K562 (cell line): ENCODE data around the gene CRB2. TPM values are rescaled to one million over a fixed set of nuclear protein-coding genes. Genes with fewer than 3 reads are reported as not detected.

Experiments used
- BMI1 ChIP-seq: fragments of 150-350 bp; IDR thresholded peaks from 2 replicates; pipeline ENCODE4 v1.6.1; 2014; ENCODE audit warnings: low read length
- CBFA2T2 ChIP-seq: fragments of 450-650 bp; conservative IDR thresholded peaks from 2 replicates; pipeline ENCODE4 v1.6.1; 2017; ENCODE audit warnings: mild to moderate bottlenecking
- CBX8 ChIP-seq: fragments of 200-600 bp; sonication (generic); IDR thresholded peaks from 2 replicates; pipeline ENCODE4 v1.6.1; 2012; ENCODE audit warnings: borderline replicate concordance, mixed run types, low read depth, mild to moderate bottlenecking, moderate library complexity, mixed read lengths, low read length, control low read depth, inconsistent platforms; ENCODE audit not compliant: poor library complexity, severe bottlenecking; ENCODE audit errors: extremely low read depth
- CREM ChIP-seq: IDR thresholded peaks from 2 replicates; pipeline ENCODE4 v1.6.1; 2014; ENCODE audit warnings: antibody characterized with exemption, low read depth
- HDAC1 ChIP-seq, 2 experiments: fragments of 450-650 bp; IDR thresholded peaks; 2 replicates each; pipeline ENCODE4 v1.6.1; 2016 to 2017; ENCODE audit warnings: inconsistent platforms in 1 of 2, mild to moderate bottlenecking in 1 of 2, moderate library complexity in 1 of 2
- JUNB ChIP-seq: fragments of 450-650 bp; formaldehyde crosslinking; conservative IDR thresholded peaks from 2 replicates; pipeline ENCODE4 v1.4.0; 2020; ENCODE audit warnings: mild to moderate bottlenecking
- KLF6 ChIP-seq: fragments of 250-450 bp; sonication (Bioruptor Pico); IDR thresholded peaks from 2 replicates; pipeline ENCODE4 v1.4.0; 2020; ENCODE audit warnings: mild to moderate bottlenecking, moderate library complexity, borderline replicate concordance
- L3MBTL2 ChIP-seq: fragments of 450-650 bp; IDR thresholded peaks from 2 replicates; pipeline ENCODE4 v1.6.1; 2016; ENCODE audit warnings: mild to moderate bottlenecking, moderate library complexity
- NFIX ChIP-seq: fragments of 250-450 bp; sonication (Bioruptor Pico); IDR thresholded peaks from 2 replicates; pipeline ENCODE4 v1.4.0; 2020; ENCODE audit warnings: low read depth, mild to moderate bottlenecking, moderate library complexity
- PPARD ChIP-seq: fragments of 250-450 bp; sonication (Bioruptor Pico); IDR thresholded peaks from 2 replicates; pipeline ENCODE4 v1.8.0; 2022; ENCODE audit warnings: inconsistent platforms, mild to moderate bottlenecking, moderate library complexity
- ZBTB17 ChIP-seq: fragments of 450-650 bp; formaldehyde crosslinking; IDR thresholded peaks from 2 replicates; pipeline ENCODE4 v1.4.0; 2020; ENCODE audit warnings: mild to moderate bottlenecking
- ZBTB8A ChIP-seq: fragments of 450-650 bp; IDR thresholded peaks from 2 replicates; pipeline ENCODE4 v1.6.1; 2018; ENCODE audit warnings: mild to moderate bottlenecking, moderate library complexity; ENCODE audit not compliant: partially characterized antibody
- ZFP30 ChIP-seq: fragments of 250-450 bp; sonication (Bioruptor Pico); IDR thresholded peaks from 2 replicates; pipeline ENCODE4 v1.8.0; 2022; ENCODE audit warnings: moderate library complexity, mild to moderate bottlenecking, inconsistent platforms, borderline replicate concordance
- ZKSCAN3 ChIP-seq: fragments of 250-450 bp; sonication (Bioruptor Pico); IDR thresholded peaks from 2 replicates; pipeline ENCODE4 v1.4.0; 2020
- ZNF217 ChIP-seq: sonication (generic); formaldehyde crosslinking; IDR thresholded peaks from 2 replicates; pipeline ENCODE4 v1.8.0; 2022; ENCODE audit warnings: mild to moderate bottlenecking, missing genetic modification reagents
- ZNF274 ChIP-seq: IDR thresholded peaks from 2 replicates; pipeline ENCODE4 v1.6.1; 2011; ENCODE audit warnings: low read depth, mild to moderate bottlenecking, low read length, moderate library complexity, borderline replicate concordance
- polyA plus RNA-seq, 8 experiments: library from polyadenylated mRNA; depleted of rRNA in 4 of 8; stranded (reverse) in 5 of 8; unstranded in 3 of 8; fragments of >200 nt; fragmentation: Nextera tagmentation in 2 of 8; fragmentation: Illumina TruSeq in 1 of 8; extraction: Ambion mirVana in 2 of 8; extraction: Trizol in 1 of 8; gene quantifications; 2 replicates each; pipeline versions ENCODE4 v1.2.1 to v1.2.3, GENCODE V29; 2011 to 2014; ENCODE audit warnings: inconsistent platforms in 1 of 8, missing spikeins in 1 of 8
- total RNA-seq, 7 experiments: library from RNA; depleted of rRNA in 6 of 7; stranded (reverse); fragments of >200 nt in 6 of 7; fragmentation: Illumina TruSeq in 2 of 7; extraction: Trizol in 2 of 7; gene quantifications; 2 replicates each; pipeline versions ENCODE4 v1.2.1 to v1.2.3, GENCODE V29; 2011 to 2021; ENCODE audit warnings: low replicate concordance in 1 of 7
- TF ChIP-seq, protein P1 (sequence below), 2 experiments: IDR thresholded peaks in 1 of 2; conservative IDR thresholded peaks in 1 of 2; 2 replicates each; pipeline ENCODE4 v1.6.1; 2016; ENCODE audit warnings: low read depth in 2 of 2, mild to moderate bottlenecking in 1 of 2, missing compliant biosample characterization in 1 of 2, missing genetic modification characterization in 1 of 2, moderate library complexity in 1 of 2
- TF ChIP-seq, protein P2 (sequence below): fragments of 250-450 bp; sonication (Bioruptor Pico); IDR thresholded peaks from 2 replicates; pipeline ENCODE4 v1.5.0; 2022; ENCODE audit warnings: mild to moderate bottlenecking
- TF ChIP-seq, protein P3 (sequence below): fragments of 450-650 bp; formaldehyde crosslinking; IDR thresholded peaks from 2 replicates; pipeline ENCODE4 v1.4.0; 2020; ENCODE audit warnings: mild to moderate bottlenecking, moderate library complexity
- TF ChIP-seq, protein P4 (sequence below): fragments of 250-450 bp; sonication (Bioruptor Pico); IDR thresholded peaks from 2 replicates; pipeline ENCODE4 v1.9.0; 2021; ENCODE audit warnings: mild to moderate bottlenecking

The CRB2 gene
- total and polyA plus RNA-seq, 9 of the 15 experiments (the other 6 are each of a cell fraction or from before 2014, with no cell fraction given): 0.13 to 1.2 (median 0.25) TPM; not detected in 2

DNA sequence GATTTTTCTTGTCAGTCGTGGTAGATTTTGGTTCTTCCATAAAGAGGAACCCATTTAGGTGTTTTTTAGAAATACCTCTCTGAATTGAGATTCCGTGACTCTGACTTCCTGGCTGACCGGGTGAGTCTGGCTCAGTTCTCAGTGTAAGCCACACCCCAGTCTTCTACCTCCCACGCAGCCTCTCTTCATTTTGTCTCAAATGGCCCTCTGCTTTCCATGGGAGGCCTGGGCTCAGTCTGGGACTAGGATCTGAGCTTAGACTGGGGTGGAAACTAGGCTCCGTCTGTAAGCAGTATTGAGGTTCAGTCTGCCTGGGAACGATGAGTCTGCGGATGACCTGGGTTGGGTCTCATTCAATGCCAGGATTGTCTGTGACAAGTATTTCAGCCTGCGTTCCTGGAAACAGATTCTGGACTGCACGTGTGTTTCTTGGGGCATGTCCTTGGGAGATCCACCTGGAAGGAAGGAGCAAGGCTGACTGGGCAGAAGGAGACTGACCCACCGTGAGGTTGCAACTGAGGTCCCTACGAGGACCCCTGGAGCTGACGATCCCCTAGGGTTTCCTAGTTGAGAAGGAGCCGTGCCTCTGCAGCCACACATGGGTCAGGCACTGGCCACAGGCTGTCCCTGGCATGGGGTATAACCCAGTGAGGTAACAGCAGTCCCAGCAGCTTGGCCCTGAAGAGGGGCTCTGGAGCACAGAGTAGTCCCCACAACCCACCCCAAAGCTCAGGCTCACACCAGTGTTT, 12.4 kb upstream of the CRB2 start (continued):
- TF ChIP-seq, protein P1, sequence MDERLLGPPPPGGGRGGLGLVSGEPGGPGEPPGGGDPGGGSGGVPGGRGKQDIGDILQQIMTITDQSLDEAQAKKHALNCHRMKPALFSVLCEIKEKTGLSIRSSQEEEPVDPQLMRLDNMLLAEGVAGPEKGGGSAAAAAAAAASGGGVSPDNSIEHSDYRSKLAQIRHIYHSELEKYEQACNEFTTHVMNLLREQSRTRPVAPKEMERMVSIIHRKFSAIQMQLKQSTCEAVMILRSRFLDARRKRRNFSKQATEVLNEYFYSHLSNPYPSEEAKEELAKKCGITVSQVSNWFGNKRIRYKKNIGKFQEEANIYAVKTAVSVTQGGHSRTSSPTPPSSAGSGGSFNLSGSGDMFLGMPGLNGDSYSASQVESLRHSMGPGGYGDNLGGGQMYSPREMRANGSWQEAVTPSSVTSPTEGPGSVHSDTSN (CRISPR knock-in tag; IDR thresholded peaks at IDR 0.05; ENCODE audit: low read depth): no peak
- TF ChIP-seq, protein P1 (tag; conservative IDR thresholded peaks at IDR 0.05; ENCODE audit: low read depth): no peak
- TF ChIP-seq ZFP30 (CRISPR knock-in tag) (no peak), L3MBTL2 (0 out of 2 replicates have a peak, but pooled peaks have one; percentile 31), KLF6 (CRISPR knock-in tag) (peak; percentile 33; the same call in 1 of the 2 replicates), HDAC1 (IDR thresholded peaks at IDR 0.05) (peak in 1 of 2 experiments; percentile 34; a peak in 1 of 4 replicates), ZBTB17 (CRISPR knock-in tag) (no peak), CBX8 (no peak), PPARD (no peak), CREM (peak; percentile 48), ZKSCAN3 (CRISPR knock-in tag) (no peak), ZNF217 (CRISPR knock-in tag) (no peak), BMI1 (no peak), CBFA2T2 (no peak), ZNF274 (no peak), JUNB (CRISPR knock-in tag) (no peak), NFIX (no peak), ZBTB8A (no peak)
- TF ChIP-seq, protein P2, sequence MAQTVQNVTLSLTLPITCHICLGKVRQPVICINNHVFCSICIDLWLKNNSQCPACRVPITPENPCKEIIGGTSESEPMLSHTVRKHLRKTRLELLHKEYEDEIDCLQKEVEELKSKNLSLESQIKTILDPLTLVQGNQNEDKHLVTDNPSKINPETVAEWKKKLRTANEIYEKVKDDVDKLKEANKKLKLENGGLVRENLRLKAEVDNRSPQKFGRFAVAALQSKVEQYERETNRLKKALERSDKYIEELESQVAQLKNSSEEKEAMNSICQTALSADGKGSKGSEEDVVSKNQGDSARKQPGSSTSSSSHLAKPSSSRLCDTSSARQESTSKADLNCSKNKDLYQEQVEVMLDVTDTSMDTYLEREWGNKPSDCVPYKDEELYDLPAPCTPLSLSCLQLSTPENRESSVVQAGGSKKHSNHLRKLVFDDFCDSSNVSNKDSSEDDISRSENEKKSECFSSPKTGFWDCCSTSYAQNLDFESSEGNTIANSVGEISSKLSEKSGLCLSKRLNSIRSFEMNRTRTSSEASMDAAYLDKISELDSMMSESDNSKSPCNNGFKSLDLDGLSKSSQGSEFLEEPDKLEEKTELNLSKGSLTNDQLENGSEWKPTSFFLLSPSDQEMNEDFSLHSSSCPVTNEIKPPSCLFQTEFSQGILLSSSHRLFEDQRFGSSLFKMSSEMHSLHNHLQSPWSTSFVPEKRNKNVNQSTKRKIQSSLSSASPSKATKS (CRISPR knock-in tag): no peak
- TF ChIP-seq, protein P3, sequence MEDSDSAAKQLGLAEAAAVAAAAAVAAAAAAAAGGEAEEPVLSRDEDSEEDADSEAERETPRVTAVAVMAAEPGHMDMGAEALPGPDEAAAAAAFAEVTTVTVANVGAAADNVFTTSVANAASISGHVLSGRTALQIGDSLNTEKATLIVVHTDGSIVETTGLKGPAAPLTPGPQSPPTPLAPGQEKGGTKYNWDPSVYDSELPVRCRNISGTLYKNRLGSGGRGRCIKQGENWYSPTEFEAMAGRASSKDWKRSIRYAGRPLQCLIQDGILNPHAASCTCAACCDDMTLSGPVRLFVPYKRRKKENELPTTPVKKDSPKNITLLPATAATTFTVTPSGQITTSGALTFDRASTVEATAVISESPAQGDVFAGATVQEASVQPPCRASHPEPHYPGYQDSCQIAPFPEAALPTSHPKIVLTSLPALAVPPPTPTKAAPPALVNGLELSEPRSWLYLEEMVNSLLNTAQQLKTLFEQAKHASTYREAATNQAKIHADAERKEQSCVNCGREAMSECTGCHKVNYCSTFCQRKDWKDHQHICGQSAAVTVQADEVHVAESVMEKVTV (CRISPR knock-in tag): no peak
- TF ChIP-seq, protein P4, sequence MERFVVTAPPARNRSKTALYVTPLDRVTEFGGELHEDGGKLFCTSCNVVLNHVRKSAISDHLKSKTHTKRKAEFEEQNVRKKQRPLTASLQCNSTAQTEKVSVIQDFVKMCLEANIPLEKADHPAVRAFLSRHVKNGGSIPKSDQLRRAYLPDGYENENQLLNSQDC (CRISPR knock-in tag): no peak
